Measurements from ENCODE around the gene ABCC12.

DNA sequence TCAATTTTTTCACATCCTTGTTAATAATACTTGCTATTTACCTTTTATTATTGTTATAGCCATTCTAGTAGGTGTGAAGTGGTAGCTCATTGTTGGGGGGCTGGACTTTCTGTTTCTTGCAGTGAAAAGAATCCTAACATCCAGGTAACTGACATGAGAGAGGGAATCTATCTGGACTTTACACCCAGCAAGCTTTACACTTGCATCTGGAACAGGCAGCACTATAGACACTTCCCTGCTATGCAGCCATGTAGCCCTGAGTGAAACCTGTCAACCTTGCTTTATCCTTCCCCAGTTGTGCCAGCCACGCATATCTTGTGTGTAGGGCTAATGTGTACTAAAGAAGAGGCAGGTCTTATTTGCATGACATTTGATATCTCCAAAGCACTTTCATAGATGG is 16.9 kb upstream of the ABCC12 start:
- TF ChIP-seq POLR2A (IDR thresholded peaks at IDR 0.05), result no peak
- TF ChIP-seq, protein P1, sequence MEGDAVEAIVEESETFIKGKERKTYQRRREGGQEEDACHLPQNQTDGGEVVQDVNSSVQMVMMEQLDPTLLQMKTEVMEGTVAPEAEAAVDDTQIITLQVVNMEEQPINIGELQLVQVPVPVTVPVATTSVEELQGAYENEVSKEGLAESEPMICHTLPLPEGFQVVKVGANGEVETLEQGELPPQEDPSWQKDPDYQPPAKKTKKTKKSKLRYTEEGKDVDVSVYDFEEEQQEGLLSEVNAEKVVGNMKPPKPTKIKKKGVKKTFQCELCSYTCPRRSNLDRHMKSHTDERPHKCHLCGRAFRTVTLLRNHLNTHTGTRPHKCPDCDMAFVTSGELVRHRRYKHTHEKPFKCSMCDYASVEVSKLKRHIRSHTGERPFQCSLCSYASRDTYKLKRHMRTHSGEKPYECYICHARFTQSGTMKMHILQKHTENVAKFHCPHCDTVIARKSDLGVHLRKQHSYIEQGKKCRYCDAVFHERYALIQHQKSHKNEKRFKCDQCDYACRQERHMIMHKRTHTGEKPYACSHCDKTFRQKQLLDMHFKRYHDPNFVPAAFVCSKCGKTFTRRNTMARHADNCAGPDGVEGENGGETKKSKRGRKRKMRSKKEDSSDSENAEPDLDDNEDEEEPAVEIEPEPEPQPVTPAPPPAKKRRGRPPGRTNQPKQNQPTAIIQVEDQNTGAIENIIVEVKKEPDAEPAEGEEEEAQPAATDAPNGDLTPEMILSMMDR (IDR thresholded peaks at IDR 0.05), result no peak
- no peak for TF ChIP-seq EP300 (IDR thresholded peaks at IDR 0.05)
